ENCODE data around the gene NLRP8.

GRCh38 chr19:55980415-55980814 is 32.8 kb downstream of the NLRP8 start:
- no peak for TF ChIP-seq POLR2A (IDR thresholded peaks at IDR 0.05)
- no peak for TF ChIP-seq CTCF (IDR thresholded peaks at IDR 0.05)
